Astrocyte of the cerebellum (primary cell): Measurements from ENCODE around the gene GRHPR.
A peak's percentile ranks its signal among the peaks of the same experiment; 100 is the strongest.

Source experiments
- DNase-seq: peaks from one replicate; pipeline ENCODE4 v3.0.0-alpha.2; 2011; ENCODE audit warnings: low read depth
- H3K4me3 ChIP-seq: 2 replicates; pipeline ENCODE4 v1.5.1; 2011; ENCODE audit warnings: mild to moderate bottlenecking, low read depth, low read length, moderate library complexity
- CTCF ChIP-seq: IDR thresholded peaks from 2 replicates; pipeline ENCODE4 v1.5.1; 2012; ENCODE audit warnings: low read length, low read depth, moderate library complexity, mild to moderate bottlenecking; ENCODE audit errors: missing control alignments
- in situ Hi-C: cut with HindIII; loops from 2 replicates; pipeline ENCODE4 v1.10.0; 2017; ENCODE audit warnings: low sequenced_read_pairs

The GRHPR gene

GRCh38 chr9:37383876-37384746, 38.4 kb upstream of the GRHPR start:
- DNase-seq = no peak
- H3K4me3 ChIP-seq = no peak overlapping the region
- in situ Hi-C loops = no loop called here
- TF ChIP-seq CTCF = no peak

- no peak for DNase-seq
- no peak overlapping the region for H3K4me3 ChIP-seq
- in situ Hi-C loops = no loop called here
- no peak for TF ChIP-seq CTCF
Observed at GRCh38 chr9:37385286-37385685, 37.2 kb upstream of the GRHPR start.

- in situ Hi-C loops = no loop called here
Observed at GRCh38 chr9:37386988-37387387, 35.5 kb upstream of the GRHPR start.

GRCh38 chr9:37390759-37391158, 31.7 kb upstream of the GRHPR start:
- DNase-seq = no peak
- TF ChIP-seq CTCF = peak; percentile 39
- in situ Hi-C loops = no loop called here
- H3K4me3 ChIP-seq = no peak overlapping the region

More at GRCh38 chr9:37386988-37387387, 35.5 kb upstream of the GRHPR start:
- no peak for TF ChIP-seq CTCF
- DNase-seq = no peak
- no peak overlapping the region for H3K4me3 ChIP-seq

- no peak overlapping the region for H3K4me3 ChIP-seq
- TF ChIP-seq CTCF = no peak
- no peak for DNase-seq
- in situ Hi-C loops = no loop called here
Observed at GRCh38 chr9:37392272-37392671, 30.2 kb upstream of the GRHPR start.

GRCh38 chr9:37395229-37395628, 27.3 kb upstream of the GRHPR start:
- no peak for DNase-seq
- in situ Hi-C loops = no loop called here
- no peak for TF ChIP-seq CTCF

More at GRCh38 chr9:37395229-37395628, 27.3 kb upstream of the GRHPR start:
- H3K4me3 ChIP-seq = no peak overlapping the region
